GM23338 (cell line): ENCODE measurements around the gene ZBTB20. TPM values are rescaled to one million over a fixed set of nuclear protein-coding genes. Genes with fewer than 3 reads are reported as not detected.

Experiments used
- ATAC-seq: fragments of 200-7000 bp; cut with Tn5 transposase; 3 replicates; pipeline ENCODE4 v1.9.1; 2020
- DNase-seq: peaks from one replicate; pipeline ENCODE4 v3.0.0-alpha.2; 2015; ENCODE audit warnings: low spot score
- H2AFZ ChIP-seq: fragments of 200-600 bp; sonication (generic); 2 replicates; pipeline ENCODE4 v1.8.0; 2016; ENCODE audit warnings: antibody characterized with exemption, mild to moderate bottlenecking, moderate library complexity
- H3F3A ChIP-seq: fragments of 200-600 bp; sonication (generic); replicated peaks from 2 replicates; pipeline ENCODE4 v1.8.0; 2017; ENCODE audit warnings: antibody characterized with exemption, mixed run types, low read depth
- H3K27ac ChIP-seq: fragments of 200-600 bp; sonication (generic); 2 replicates; pipeline ENCODE4 v1.6.1; 2016; ENCODE audit warnings: low read depth
- H3K27me3 ChIP-seq: fragments of 200-600 bp; sonication (generic); 2 replicates; pipeline ENCODE4 v1.8.0; 2016; ENCODE audit warnings: mild to moderate bottlenecking, mixed run types, moderate library complexity; ENCODE audit not compliant: insufficient read depth
- H3K36me3 ChIP-seq: fragments of 200-600 bp; sonication (generic); 2 replicates; pipeline ENCODE4 v1.8.0; 2016; ENCODE audit warnings: mild to moderate bottlenecking; ENCODE audit not compliant: insufficient read depth
- H3K4me1 ChIP-seq: fragments of 200-600 bp; sonication (generic); 2 replicates; pipeline ENCODE4 v1.8.0; 2016; ENCODE audit warnings: mild to moderate bottlenecking, moderate library complexity; ENCODE audit not compliant: insufficient read depth
- H3K4me2 ChIP-seq: fragments of 200-600 bp; sonication (generic); 2 replicates; pipeline ENCODE4 v1.7.1; 2017; ENCODE audit warnings: mixed run types
- H3K4me3 ChIP-seq: fragments of 200-600 bp; sonication (generic); 2 replicates; pipeline ENCODE4 v1.6.1; 2016; ENCODE audit warnings: mixed run types
- H3K79me2 ChIP-seq: fragments of 200-600 bp; sonication (generic); replicated peaks from 2 replicates; pipeline ENCODE4 v1.8.0; 2017; ENCODE audit warnings: mild to moderate bottlenecking; ENCODE audit not compliant: insufficient read depth
- H3K9me2 ChIP-seq: fragments of 200-600 bp; sonication (generic); 2 replicates; pipeline ENCODE4 v1.8.0; 2017; ENCODE audit not compliant: insufficient read depth
- H4K20me1 ChIP-seq: fragments of 200-600 bp; sonication (generic); replicated peaks from 2 replicates; pipeline ENCODE4 v1.8.0; 2017; ENCODE audit warnings: mild to moderate bottlenecking; ENCODE audit not compliant: insufficient read depth
- H3K27ac Mint-ChIP-seq: 2 replicates; pipeline ENCODE4 v1.8.0; 2020; ENCODE audit warnings: inconsistent platforms, mild to moderate bottlenecking, moderate library complexity, mixed read lengths
- H3K27me3 Mint-ChIP-seq: 3 replicates; pipeline ENCODE4 v1.8.0; 2022; ENCODE audit warnings: low read depth, mild to moderate bottlenecking, moderate library complexity, mixed read lengths, inconsistent platforms; ENCODE audit not compliant: insufficient read depth, poor library complexity
- H3K36me3 Mint-ChIP-seq: 3 replicates; pipeline ENCODE4 v1.8.0; 2021; ENCODE audit warnings: low read depth, mild to moderate bottlenecking, inconsistent platforms, moderate library complexity, mixed read lengths
- H3K4me1 Mint-ChIP-seq: 3 replicates; pipeline ENCODE4 v1.8.0; 2020; ENCODE audit warnings: mild to moderate bottlenecking, inconsistent platforms, mixed read lengths
- H3K4me3 Mint-ChIP-seq: 3 replicates; pipeline ENCODE4 v1.8.0; 2021; ENCODE audit warnings: moderate library complexity, mild to moderate bottlenecking, inconsistent platforms, mixed read lengths
- H3K9me3 Mint-ChIP-seq: 3 replicates; pipeline ENCODE4 v1.8.0; 2020; ENCODE audit warnings: moderate library complexity, mild to moderate bottlenecking, inconsistent platforms, mixed read lengths
- CTCF ChIP-seq, 2 experiments: fragments of 200-600 bp in 1 of 2; sonication (generic) in 1 of 2; conservative IDR thresholded peaks; 2 replicates each; pipeline versions ENCODE4 v1.5.1 to v1.6.1; 2016 to 2017; ENCODE audit warnings: antibody characterized with exemption in 2 of 2, low read depth in 2 of 2, mild to moderate bottlenecking in 2 of 2, moderate library complexity in 1 of 2
- ETS1 ChIP-seq: IDR thresholded peaks from 2 replicates; pipeline ENCODE4 v1.6.1; 2016; ENCODE audit warnings: antibody characterized with exemption
- EZH2phosphoT487 ChIP-seq: fragments of 200-600 bp; sonication (generic); IDR thresholded peaks from one replicate; pipeline ENCODE4 v1.8.1; 2018; ENCODE audit warnings: antibody characterized with exemption; ENCODE audit not compliant: unreplicated experiment
- JUNB ChIP-seq: IDR thresholded peaks from one replicate; pipeline ENCODE4 v1.6.1; 2016; ENCODE audit warnings: antibody characterized with exemption; ENCODE audit not compliant: unreplicated experiment
- NANOG ChIP-seq: IDR thresholded peaks from 2 replicates; pipeline ENCODE4 v1.6.1; 2016; ENCODE audit warnings: antibody characterized with exemption, borderline replicate concordance
- polyA plus RNA-seq: library from polyadenylated mRNA; unstranded; fragments of >200 nt; fragmentation: Nextera tagmentation; extraction: Ambion mirVana; gene quantifications from 2 replicates; pipeline ENCODE4 v1.2.1, GENCODE V29; 2016
- total RNA-seq: library from RNA; depleted of rRNA; stranded (reverse); fragments of >200 nt; shearing (Covaris generic); gene quantifications from 2 replicates; pipeline ENCODE4 v1.2.3, GENCODE V29; 2014

Gene ZBTB20
- total and polyA plus RNA-seq, 2 experiments from 2014 or later = 2.0 to 3.3 TPM

GRCh38 chr3:114528517-114528916 is 618.6 kb downstream of the ZBTB20 start:
- Histone ChIP-seq H3F3A (no peaks in the 10 kb centered on the region), H3K9me2 (no peaks in the 10 kb centered on the region; the same call in 1 of the 2 replicates), H3K4me2 (no peak overlapping the region), H3K4me1 (peaks cover 4% of the 10 kb centered on the region), H4K20me1 (no peaks in the 10 kb centered on the region), H3K27me3 (no peaks in the 10 kb centered on the region), H2AFZ (no peak overlapping the region), H3K79me2 (no peaks in the 10 kb centered on the region), H3K36me3 (no peaks in the 10 kb centered on the region), H3K4me3 (no peak overlapping the region), H3K27ac (no peak overlapping the region)
- H3K4me1 Mint-ChIP-seq = peaks cover 3% of the 10 kb centered on the region; the same call in 2 of the 3 replicates
- ATAC-seq (no peak), DNase-seq (no peak)
- H3K27ac Mint-ChIP-seq = no peak overlapping the region
- TF ChIP-seq JUNB (no peak), EZH2phosphoT487 (no peak), NANOG (no peak), ETS1 (no peak)
- H3K4me3 Mint-ChIP-seq = no peak overlapping the region
- H3K9me3 Mint-ChIP-seq = peaks cover 12% of the 10 kb centered on the region
- H3K36me3 Mint-ChIP-seq = peaks cover 15% of the 10 kb centered on the region; the same call in 2 of the 3 replicates
- no peaks in the 10 kb centered on the region for H3K27me3 Mint-ChIP-seq

- no peaks in the 10 kb centered on the region for H3K79me2 ChIP-seq
- peak; percentile 60 for DNase-seq
- H3K27me3 Mint-ChIP-seq = no peaks in the 10 kb centered on the region
These were observed 619.9 kb downstream of the ZBTB20 start for GRCh38 chr3:114527036-114527644.

More at GRCh38 chr3:114527036-114527644, 619.9 kb downstream of the ZBTB20 start:
- no peak overlapping the region for H3K27ac ChIP-seq
- no peak overlapping the region for H3K27ac Mint-ChIP-seq
- no peaks in the 10 kb centered on the region for H4K20me1 ChIP-seq
- peaks cover 5% of the 10 kb centered on the region; the same call in 2 of the 3 replicates for H3K36me3 Mint-ChIP-seq
- peaks cover 5% of the 10 kb centered on the region; the same call in 2 of the 3 replicates for H3K9me3 Mint-ChIP-seq
- ATAC-seq = peak; percentile 56; the same call in 2 of the 3 replicates
- peaks cover 3% of the 10 kb centered on the region; the same call in 2 of the 3 replicates for H3K4me1 Mint-ChIP-seq
- no peaks in the 10 kb centered on the region for H3K27me3 ChIP-seq
- no peaks in the 10 kb centered on the region for H3K9me2 ChIP-seq
- H3F3A ChIP-seq = no peaks in the 10 kb centered on the region
- TF ChIP-seq NANOG (no peak), CTCF (conservative IDR thresholded peaks at IDR 0.05; ENCODE audit: low read depth in 2 of 2) (peak; percentile 69 to 70)
- no peak overlapping the region for H3K4me3 ChIP-seq
- no peak overlapping the region for H3K4me2 ChIP-seq
- H3K4me3 Mint-ChIP-seq = no peak overlapping the region
- H3K4me1 ChIP-seq = peaks cover 4% of the 10 kb centered on the region
- no peaks in the 10 kb centered on the region for H3K36me3 ChIP-seq
- H2AFZ ChIP-seq = no peak overlapping the region; the same call in 1 of the 2 replicates
